NCI-H187 (cell line): ENCODE data around the gene UTP14C.
A peak's percentile ranks its signal among the peaks of the same experiment; 100 is the strongest.
"Not testable (repeated sequence)": the region's sequence is repeated elsewhere in the genome, so short reads cannot be mapped to it uniquely, and the experiment has no call there.

Experiments
- DNase-seq, 2 experiments: peaks; one replicate each; lab custom pipeline; 2025; lab: John Stamatoyannopoulos, UW

UTP14C gene, protein sequence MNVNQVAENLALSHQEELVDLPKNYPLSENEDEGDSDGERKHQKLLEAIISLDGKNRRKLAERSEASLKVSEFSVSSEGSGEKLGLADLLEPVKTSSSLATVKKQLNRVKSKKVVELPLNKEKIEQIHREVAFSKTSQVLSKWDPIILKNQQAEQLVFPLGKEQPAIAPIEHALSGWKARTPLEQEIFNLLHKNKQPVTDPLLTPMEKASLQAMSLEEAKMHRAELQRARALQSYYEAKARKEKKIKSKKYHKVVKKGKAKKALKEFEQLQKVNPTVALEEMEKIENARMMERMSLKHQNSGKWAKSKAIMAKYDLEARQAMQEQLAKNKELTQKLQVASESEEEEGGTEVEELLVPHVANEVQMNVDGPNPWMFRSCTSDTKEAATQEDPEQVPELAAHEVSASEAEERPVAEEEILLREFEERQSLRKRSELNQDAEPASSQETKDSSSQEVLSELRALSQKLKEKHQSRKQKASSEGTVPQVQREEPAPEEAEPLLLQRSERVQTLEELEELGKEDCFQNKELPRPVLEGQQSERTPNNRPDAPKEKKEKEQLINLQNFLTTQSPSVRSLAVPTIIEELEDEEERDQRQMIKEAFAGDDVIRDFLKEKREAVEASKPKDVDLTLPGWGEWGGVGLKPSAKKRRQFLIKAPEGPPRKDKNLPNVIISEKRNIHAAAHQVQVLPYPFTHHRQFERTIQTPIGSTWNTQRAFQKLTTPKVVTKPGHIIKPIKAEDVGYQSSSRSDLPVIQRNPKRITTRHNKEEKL

DNA sequence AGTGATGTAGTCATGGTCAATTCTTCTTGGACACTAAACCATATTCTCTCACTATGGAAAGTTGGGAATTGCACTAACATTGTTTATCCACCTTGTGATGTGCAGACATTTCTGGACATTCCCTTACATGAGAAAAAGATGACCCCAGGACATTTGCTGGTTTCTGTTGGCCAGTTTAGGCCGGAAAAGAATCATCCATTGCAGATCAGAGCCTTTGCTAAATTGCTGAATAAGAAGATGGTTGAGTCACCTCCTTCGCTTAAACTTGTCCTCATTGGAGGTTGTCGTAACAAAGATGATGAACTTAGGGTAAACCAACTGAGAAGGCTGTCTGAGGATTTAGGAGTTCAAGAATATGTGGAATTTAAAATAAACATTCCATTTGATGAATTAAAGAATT is at the start of gene UTP14C:
Gene UTP14C (plus strand): TSS at position 211 of the 400 bp plus-strand sequence. CDS start 4,114 bp downstream, outside the sequence.
- no peak for DNase-seq

DNA sequence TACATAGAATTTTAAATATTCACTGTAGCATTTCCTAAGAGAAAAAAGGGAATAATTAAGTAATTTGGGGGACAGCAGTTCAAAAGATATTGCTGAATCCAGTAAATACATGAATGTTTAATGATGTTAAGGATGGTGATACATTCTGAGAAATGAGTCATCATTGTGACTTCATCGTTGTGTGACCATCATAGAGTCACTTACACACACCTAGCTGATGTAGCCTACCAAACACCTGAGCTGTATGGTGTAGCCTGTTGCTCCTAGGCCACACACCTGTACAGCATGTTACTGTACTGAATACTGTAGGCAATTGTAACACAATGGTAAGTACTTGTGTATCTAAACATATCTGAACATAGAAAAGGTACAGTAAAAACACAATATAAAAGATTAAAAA is 48.1 kb upstream of the UTP14C start:
- DNase-seq: no peak

DNA sequence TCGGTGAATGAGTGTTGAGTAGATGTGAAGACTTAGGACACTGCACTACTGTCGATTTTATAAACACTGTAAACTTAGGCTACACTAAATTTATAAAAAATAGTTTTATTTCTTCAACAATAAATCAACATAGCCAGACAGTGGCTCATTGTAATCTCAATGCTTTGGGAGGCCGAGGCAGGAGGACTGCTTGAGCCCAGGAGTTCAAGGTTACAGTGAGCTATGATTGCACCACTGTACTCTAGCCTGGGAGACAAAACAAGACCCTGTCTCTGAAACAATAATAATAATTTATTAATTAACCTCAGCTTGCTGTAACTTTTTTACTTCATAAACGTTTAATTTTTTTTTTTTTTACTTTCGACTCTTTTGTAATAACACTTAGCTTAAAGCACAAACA is 47.6 kb upstream of the UTP14C start:
- no peak for DNase-seq

DNA sequence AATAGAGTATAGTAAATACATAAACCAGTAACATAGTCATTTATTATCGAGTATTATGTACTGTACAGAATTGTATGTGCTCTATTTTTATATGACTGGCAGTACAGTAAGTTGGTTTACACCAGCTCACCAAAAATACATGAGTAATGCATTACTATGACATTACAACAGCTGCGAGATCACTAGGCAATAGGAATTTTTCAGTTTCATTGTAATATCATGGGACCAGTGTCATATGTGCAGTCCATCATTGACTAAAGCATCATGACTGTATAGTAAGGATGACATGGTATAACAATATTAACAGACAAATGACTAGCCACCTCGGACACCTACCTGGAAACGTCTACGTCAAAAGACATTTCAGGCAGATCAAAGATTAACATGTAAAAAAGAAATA is 46.9 kb upstream of the UTP14C start:
- no peak for DNase-seq

DNA sequence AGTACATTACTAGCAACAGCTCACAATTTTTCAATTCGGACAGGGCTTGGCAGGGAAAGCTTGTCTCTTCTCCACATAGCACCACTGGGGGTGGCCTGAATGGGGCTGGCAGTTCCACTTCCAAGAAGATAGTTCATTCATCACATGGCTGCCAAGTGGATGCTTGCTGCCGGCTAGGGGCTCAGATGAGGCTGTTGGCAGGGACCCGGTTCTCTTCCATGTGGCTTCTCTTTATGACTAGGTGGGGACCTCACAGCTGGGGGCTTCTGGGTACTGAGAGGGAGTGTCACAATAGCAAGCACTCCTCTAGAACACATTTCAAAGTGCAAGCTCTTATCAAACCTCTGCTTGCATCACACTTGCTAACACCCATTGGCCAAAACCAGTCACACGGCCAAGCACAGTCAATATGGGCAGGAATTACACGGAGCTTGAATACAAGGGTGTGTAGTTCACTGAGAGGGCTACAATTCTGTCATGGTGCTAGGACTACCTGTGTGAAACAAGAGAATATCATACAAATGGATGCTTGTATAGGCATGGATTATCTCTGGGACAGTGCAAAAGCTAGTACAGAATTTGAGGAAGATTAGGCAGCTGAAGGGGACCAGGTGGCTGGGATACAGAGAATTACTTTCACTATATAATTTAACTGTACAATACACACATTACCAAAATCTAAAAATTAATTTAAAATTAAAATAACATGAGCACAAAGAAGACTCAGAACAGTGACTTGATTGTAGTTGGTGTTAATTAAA is 45.5 kb upstream of the UTP14C start:
- DNase-seq: no peak

DNA sequence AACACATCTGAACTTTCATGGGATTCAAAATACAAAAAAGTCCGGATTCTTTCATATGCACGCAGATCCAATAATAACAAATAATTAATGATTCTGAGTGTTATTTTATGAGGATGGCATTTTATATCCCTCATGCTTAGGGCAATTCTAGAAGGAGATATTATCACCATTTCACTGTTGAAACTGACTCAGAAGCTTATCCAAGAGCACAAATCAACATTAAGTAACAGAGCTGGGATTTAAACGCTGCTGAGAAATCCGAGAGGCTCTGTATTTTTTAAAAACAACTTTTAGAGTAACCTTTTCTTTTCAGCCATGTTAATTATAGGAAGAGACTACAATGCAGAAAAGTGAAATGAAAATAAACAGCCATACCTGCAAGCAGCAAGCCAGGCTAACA is 43.6 kb upstream of the UTP14C start:
- no peak for DNase-seq

DNA sequence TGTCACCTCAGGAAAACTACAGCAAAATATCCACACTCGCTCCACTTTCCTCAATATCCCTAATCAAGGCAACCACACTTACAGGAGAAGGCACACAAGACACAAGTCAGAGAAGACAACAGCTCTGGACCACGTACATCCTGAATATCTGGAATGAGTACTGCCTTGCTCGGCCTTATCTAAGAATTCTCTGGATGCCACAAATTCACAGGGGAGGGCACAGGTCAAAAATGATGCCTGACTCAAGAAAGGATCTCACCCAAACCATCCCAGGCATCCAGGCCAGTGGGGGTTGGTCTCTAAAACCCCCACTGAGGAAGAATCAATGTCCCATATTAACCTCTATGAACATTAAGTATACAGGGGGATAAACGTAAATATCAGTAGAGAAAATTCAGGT is 43.1 kb upstream of the UTP14C start:
- DNase-seq: no peak

DNA sequence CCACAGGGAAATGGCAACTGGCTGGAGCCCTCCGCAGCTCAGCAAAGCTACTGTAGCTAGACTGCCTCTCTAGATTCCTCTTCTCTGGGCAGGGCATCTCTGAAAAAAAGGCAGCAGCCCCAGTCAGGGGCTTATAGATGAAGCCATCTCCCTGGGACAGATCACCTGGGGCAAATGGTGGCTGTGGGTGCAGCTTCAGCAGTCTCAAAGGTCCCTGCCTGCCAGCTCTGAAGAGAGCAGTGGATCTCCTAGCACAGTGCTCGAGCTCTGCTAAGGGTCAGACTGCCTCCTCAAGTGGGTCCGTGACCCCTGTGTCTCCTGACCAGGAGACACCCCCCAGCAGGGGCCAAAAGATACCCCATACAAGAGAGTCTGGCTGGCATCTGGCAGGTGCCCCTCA is 41.2 kb upstream of the UTP14C start:
- DNase-seq: not testable (repeated sequence)

DNA sequence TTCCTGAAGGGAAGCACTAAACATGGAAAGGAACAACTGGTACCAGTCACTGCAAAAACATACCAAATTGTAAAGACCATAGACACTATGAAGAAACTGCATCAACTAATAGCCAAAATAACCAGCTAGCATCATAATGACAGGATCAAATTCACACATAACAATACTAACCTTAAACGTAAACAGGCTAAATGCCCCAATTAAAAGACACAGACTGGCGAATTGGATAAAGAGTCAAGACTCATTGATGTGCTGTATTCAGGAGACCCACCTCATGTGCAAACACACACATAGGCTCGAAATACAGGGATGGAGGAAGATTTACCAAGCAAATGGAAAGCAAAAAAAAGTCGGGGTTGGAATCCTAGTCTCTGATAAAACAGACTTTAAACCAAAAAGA is 39.6 kb upstream of the UTP14C start:
- DNase-seq: not testable (repeated sequence)

DNA sequence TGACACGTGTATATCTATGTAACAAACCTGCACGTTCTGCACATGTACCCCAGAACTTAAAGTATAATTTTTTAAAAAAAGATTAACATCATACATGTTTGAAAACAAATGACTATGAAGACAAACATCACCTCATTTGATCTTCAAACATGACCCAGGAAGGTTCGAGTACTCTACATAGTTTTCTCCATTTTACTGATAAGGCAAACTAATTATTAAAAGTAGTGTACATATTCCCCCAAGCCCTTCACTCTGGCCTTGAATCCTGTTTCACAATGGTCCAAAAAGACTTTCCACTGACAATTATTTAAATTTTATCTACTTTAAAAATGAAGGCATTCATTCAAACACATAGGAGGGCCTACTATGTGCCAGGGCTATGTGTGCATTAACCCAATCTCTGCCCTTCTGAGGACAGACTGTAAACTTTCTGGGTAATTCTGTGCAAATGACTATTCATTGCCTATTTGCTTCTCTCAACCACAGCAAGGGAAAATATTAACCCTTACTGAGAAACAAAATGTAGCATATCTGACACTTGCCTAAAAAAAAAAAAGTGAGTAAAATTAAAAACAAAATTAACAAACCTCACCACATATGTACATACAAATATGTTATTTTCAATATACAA is 35.4 kb upstream of the UTP14C start:
- DNase-seq: no peak

DNA sequence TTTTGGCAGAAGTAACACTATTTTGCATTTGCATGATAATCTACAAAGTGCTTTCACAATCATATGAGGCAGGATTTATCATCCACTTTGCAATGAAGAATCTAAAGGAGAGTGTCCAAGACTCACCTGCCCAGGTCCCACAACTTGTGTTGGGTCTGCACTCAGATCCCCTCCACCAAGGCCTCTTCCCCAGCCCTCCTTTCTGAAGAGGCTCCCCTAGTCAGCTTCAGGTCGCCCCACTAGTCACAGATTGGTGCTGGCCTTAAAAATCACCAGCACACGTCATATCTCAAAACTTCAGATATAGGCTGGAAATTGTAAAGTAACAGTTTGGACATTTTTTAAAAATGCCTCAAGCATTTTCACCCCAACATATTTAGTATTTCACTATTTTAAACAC is 30.8 kb upstream of the UTP14C start:
- DNase-seq: no peak

DNA sequence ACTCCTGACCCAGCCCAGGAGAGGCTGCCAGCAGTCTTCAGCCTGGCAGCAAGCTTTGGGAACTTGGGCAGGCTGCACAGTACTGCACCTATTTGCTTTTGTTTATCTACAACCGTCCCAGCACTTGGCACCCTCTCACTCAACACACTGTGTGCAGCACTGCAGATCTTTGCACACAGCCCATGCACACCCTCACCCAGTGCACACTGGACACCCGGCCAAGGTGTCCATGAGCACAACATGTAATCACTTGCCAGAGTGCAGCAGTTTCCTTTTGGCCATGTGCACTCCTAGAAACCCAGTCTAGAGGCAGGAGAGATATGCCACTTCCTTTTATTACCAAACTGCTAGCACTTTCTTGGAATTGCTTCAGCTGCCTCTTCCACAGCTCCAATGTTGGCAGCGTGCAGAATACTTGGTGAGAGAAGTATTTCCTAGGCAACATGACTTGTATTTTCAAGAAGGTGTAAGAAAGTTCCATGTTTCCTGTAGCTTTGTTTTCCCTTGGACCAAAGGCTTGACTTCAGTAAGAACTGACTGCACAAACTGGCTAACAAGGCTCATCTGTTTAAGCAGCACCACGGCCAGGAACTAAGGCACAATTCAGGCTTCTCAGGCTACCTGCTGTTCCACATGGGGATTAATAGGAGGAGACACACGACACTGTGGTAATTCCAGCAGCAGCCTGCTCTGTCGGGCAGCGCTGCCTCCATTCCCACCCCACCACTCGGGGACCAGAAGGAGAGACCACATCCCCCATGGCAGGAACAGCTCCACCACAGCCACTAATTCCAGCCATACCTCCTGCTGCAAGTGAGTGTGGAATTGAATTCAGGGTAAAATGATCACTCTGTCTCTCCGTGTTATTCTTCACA is 28.6 kb upstream of the UTP14C start:
- no peak for DNase-seq

DNA sequence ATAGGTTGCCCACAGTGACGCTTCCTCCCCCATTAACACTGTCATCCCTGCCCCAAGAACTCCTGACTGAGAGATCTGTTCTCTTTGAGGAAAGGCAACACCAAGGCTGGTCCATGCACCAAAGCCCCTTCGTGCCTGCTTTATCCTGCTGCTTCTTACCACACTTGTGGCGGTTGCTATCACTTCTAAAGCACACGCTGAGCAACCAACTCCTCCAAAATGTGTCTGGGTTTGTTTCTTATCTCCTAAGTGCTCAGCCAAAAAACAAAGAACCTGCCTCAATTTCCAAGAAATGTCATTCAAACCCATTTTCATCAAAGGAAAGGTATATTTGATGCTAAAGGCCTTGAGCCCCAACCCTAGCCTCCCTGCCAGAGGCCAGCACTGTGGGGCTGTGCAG is 27.9 kb upstream of the UTP14C start:
- DNase-seq: no peak

DNA sequence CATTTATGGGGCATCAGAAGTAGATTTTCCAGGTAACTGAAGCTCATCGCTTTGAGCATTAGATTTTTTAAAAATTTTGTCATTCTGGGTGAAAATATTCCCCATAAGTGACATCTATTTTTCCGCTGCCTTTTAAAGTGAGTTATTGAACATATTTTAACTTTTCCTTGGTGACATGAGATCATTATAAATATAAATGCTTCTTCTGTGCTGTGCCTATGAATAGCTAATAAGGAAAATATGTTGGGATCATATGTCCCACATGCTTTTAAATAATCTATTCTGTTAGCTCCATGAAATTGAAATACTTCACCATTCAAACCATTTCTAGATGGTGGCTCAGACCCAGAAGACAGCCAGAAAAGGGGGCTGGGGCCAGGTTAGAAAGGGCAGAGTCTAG is 27.3 kb upstream of the UTP14C start:
- DNase-seq: no peak

DNA sequence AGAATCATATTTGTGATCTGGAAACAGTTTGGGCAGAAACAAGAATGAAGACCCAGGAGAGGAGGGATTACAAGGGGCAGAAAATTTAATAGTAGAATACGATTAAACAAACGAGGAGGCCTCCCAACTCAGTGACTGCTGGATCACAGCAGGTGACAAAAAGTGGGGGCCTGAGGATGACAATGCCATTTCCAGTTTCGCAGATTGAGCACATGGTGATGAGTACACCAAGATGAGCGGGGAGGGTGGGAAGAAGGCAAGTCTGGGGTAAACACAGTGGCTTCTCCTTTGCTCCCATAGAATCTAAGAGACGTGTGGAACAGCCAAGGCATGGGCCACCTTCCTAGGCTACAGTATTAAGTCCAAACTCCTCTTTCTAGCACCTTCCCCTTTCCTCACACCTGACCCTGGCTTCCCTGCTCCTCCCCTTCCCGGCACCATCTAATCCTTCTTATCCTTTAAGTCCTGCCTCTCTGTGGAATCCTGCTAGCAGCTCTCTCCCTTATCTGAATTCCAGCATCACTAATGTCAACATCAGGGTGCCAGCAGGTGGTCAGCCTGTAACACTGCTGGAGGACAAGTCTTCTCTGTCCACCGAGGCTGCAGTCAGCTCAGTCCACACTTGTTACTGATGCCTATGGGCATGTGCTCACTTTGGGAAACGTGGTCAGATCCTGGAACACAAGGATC is 26.7 kb upstream of the UTP14C start:
- DNase-seq: no peak

DNA sequence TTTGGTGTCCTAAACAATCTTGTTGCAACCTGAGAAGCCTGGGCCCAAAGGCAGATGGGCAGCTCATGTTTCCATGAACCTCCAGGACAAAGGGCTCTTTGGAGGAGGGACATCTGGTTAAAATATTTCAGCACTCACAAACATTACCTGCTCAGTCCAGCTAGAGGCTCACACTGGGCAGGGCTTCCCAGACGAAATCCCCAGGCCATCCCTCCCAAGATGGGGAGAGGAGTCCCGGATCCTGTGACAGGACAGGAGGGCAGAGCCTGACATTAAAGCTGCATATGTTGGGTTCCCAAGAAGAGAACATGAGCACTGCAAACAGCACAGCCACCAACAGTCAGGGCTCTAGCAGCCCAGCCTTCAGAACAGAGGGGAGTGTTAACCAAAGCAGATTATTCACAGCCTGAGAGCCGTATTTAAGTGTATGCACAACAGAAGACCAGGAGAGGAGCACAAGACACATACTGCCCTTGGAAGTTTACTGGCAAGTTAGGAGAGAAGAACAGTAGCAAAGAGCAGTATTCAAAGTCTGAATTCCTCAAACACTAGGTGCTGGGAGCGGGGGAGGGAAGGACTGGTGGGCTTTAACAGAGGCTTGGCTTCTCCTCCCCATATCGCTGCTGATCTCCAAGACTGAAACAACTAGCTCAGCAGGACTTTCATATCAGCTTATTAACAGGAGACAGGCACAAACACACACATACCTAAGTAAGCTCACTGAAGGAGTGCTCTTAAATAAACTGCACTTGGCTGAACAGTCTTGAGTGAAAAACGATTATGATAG is 25.6 kb upstream of the UTP14C start:
- DNase-seq: no peak

DNA sequence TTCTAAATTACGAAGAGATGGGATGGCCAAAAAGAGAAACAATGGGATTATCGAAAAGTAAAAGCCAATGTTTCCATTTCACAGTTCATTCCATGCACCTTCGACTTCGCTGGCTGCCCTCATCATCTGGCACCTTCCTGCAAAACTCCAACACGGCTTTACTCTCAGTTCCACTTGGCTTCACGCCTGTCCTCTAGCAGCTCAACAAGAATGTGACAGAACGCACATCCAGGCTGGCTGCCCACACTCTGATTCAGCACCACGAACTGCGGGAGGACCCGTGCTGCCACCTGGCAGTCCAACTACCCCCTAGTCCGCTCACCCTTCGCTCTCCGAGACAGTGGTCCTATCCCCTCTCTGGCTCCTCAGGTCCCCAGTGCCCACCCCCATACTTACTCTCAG is 25.0 kb upstream of the UTP14C start:
- DNase-seq: no peak

DNA sequence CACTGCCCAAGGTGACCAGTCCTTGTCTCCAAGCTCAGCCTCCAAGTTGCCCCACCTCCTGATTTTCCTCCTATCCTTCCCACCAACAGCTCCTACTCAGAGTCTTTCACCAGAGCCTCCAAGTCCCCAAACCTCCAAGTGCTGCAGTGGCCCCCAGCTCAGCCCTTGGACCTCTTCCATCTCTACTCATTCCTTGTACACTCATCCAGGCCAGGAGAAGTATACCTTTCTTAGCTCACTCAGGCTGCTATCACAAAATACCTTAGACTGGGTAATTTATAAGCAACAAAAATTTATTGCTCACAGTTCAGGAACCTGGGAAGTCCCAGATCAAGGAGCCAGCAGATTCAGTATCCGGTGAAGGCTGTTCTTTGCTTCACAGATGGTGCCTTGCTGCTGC is 24.6 kb upstream of the UTP14C start:
- DNase-seq: no peak

DNA sequence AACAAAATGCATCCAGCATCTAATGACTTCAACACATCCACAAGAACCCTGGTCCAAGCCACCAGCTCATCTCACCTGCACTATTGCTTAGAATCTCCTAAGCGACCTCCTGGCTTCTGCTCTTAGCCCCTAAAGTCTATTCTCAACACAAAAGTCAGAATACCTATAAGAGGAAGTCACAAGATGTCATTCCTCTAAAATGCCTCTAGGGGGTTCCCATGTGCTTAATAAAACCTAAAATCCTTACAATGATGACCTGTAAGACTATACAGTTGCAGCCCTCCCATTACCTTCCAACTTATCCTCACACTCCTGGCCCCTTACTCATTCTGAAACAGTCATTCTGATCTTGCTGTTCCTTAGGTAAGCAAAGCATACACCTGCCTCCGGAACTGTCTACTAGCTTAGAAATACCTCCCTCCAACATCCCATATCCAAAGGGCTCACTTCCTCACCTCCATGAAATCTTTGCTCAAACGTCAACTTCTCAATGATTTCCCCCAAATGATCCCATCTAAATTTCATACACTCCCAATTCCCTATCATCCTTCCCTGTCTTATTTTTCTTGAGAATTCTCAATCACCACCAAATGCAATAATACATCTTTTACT is 23.3 kb upstream of the UTP14C start:
- DNase-seq: peak in 1 of 2 experiments; percentile 11
